GM23248 (cell line): ENCODE data around the gene TTC17. TPM values are rescaled to one million over a fixed set of nuclear protein-coding genes. Genes with fewer than 3 reads are reported as not detected.
A peak's percentile ranks its signal among the peaks of the same experiment; 100 is the strongest.
"Not testable (repeated sequence)": the region's sequence is repeated elsewhere in the genome, so short reads cannot be mapped to it uniquely, and the experiment has no call there.

Source experiments
- DNase-seq: peaks from one replicate; pipeline ENCODE4 v3.0.0-alpha.2; 2015
- H2AFZ ChIP-seq: fragments of 200-600 bp; sonication (generic); 2 replicates; pipeline ENCODE4 v1.6.1; 2016; ENCODE audit warnings: antibody characterized with exemption
- H3F3A ChIP-seq: fragments of 200-600 bp; sonication (generic); 2 replicates; pipeline ENCODE4 v1.6.1; 2016; ENCODE audit warnings: mild to moderate bottlenecking, antibody characterized with exemption, mixed run types; ENCODE audit not compliant: insufficient read depth
- H3K27ac ChIP-seq: fragments of 200-600 bp; sonication (generic); 2 replicates; pipeline ENCODE4 v1.5.1; 2016; ENCODE audit warnings: mild to moderate bottlenecking
- H3K27me3 ChIP-seq: fragments of 200-600 bp; sonication (generic); replicated peaks from 2 replicates; pipeline ENCODE4 v1.6.1; 2016; ENCODE audit warnings: mild to moderate bottlenecking; ENCODE audit not compliant: insufficient read depth
- H3K36me3 ChIP-seq: fragments of 200-600 bp; sonication (generic); 2 replicates; pipeline ENCODE4 v1.6.1; 2016; ENCODE audit warnings: low read depth, mild to moderate bottlenecking
- H3K4me1 ChIP-seq: fragments of 200-600 bp; sonication (generic); 2 replicates; pipeline ENCODE4 v1.6.1; 2016; ENCODE audit warnings: mild to moderate bottlenecking; ENCODE audit not compliant: insufficient read depth
- H3K4me2 ChIP-seq: fragments of 200-600 bp; sonication (generic); one replicate; pipeline ENCODE4 v1.6.1; 2016; ENCODE audit warnings: mild to moderate bottlenecking; ENCODE audit not compliant: unreplicated experiment
- H3K4me3 ChIP-seq: fragments of 200-600 bp; sonication (generic); 2 replicates; pipeline ENCODE4 v1.5.1; 2016; ENCODE audit warnings: mild to moderate bottlenecking
- H3K79me2 ChIP-seq: fragments of 200-600 bp; sonication (generic); 2 replicates; pipeline ENCODE4 v1.6.1; 2016; ENCODE audit warnings: mild to moderate bottlenecking; ENCODE audit not compliant: insufficient read depth
- H3K9ac ChIP-seq: fragments of 200-600 bp; sonication (generic); 2 replicates; pipeline ENCODE4 v1.6.1; 2016; ENCODE audit warnings: mild to moderate bottlenecking
- H3K9me2 ChIP-seq: fragments of 200-600 bp; sonication (generic); 2 replicates; pipeline ENCODE4 v1.6.1; 2016; ENCODE audit warnings: mixed run types, mild to moderate bottlenecking, moderate library complexity; ENCODE audit not compliant: insufficient read depth
- H3K9me3 ChIP-seq: fragments of 200-600 bp; sonication (generic); one replicate; pipeline ENCODE4 v1.6.1; 2017; ENCODE audit warnings: low read depth
- H4K20me1 ChIP-seq: fragments of 200-600 bp; sonication (generic); 2 replicates; pipeline ENCODE4 v1.6.0; 2016; ENCODE audit not compliant: insufficient read depth
- EZH2 ChIP-seq: fragments of 200-600 bp; sonication (generic); IDR thresholded peaks from 2 replicates; pipeline ENCODE4 v1.6.1; 2018; ENCODE audit warnings: antibody characterized with exemption, mild to moderate bottlenecking; ENCODE audit not compliant: insufficient read depth, poor library complexity, severe bottlenecking
- EZH2phosphoT487 ChIP-seq: fragments of 200-600 bp; sonication (generic); IDR thresholded peaks from 2 replicates; pipeline ENCODE4 v1.6.1; 2018; ENCODE audit warnings: antibody characterized with exemption, moderate library complexity, mild to moderate bottlenecking, low read depth; ENCODE audit not compliant: insufficient read depth
- WGBS, 2 experiments: methylation state at CpG; one replicate each; pipeline ENCODE4 v1.1.6; 2015 to 2017; ENCODE audit warnings: low lambda C conversion rate in 2 of 2, low coverage in 1 of 2; ENCODE audit errors: missing lambda C conversion rate in 2 of 2; 5-methylcytosine and 5-hydroxymethylcytosine counted together
- in situ Hi-C: fragments of 300-500 bp; cut with MboI; formaldehyde crosslinking; loops from 2 replicates; pipeline ENCODE4 v1.15.0; 2020
- polyA plus RNA-seq: library from polyadenylated mRNA; unstranded; fragments of >200 nt; fragmentation: Nextera tagmentation; extraction: Ambion mirVana; gene quantifications from 2 replicates; pipeline ENCODE4 v1.2.1, GENCODE V29; 2016
- total RNA-seq: library from RNA; depleted of rRNA; stranded (reverse); fragments of >200 nt; shearing (Covaris generic); gene quantifications from 2 replicates; pipeline ENCODE4 v1.2.3, GENCODE V29; 2014

The TTC17 gene
- total and polyA plus RNA-seq, 2 experiments from 2014 or later = 39.2 to 61.7 TPM

GRCh38 chr11:43459246-43459645 is 100.5 kb downstream of the TTC17 start:
- Histone ChIP-seq H3K36me3 (peaks cover 25% of the 10 kb centered on the region), H4K20me1 (no peaks in the 10 kb centered on the region), H3F3A (no peaks in the 10 kb centered on the region), H3K4me1 (no peaks in the 10 kb centered on the region), H3K4me3 (no peak overlapping the region), H3K4me2 (no peak overlapping the region), H3K27ac (no peak overlapping the region), H3K79me2 (no peaks in the 10 kb centered on the region), H3K9ac (no peak overlapping the region), H2AFZ (no peak overlapping the region), H3K9me3 (no peaks in the 10 kb centered on the region), H3K27me3 (no peaks in the 10 kb centered on the region), H3K9me2 (no peaks in the 10 kb centered on the region)
- in situ Hi-C loops = no loop called here
- TF ChIP-seq EZH2 (no peak), EZH2phosphoT487 (no peak)
- DNase-seq = no peak
- WGBS, 2 experiments = 95% methylated on average over 1 of the region's 1 CpG

GRCh38 chr11:43462359-43462758 is 103.6 kb downstream of the TTC17 start:
- H3K27me3 ChIP-seq = no peaks in the 10 kb centered on the region
- no peak for DNase-seq
- H4K20me1 ChIP-seq = no peaks in the 10 kb centered on the region
- in situ Hi-C loops = no loop called here
- no peaks in the 10 kb centered on the region for H3F3A ChIP-seq
- TF ChIP-seq EZH2 (no peak), EZH2phosphoT487 (no peak)
- no peak overlapping the region for H3K9ac ChIP-seq
- no peaks in the 10 kb centered on the region for H3K4me1 ChIP-seq
- H3K9me3 ChIP-seq = peaks cover under 1% of the 10 kb centered on the region
- 100% methylated on average over 1 of the region's 1 CpG for WGBS, 2 experiments
- no peak overlapping the region for H2AFZ ChIP-seq
- no peaks in the 10 kb centered on the region for H3K9me2 ChIP-seq
- H3K79me2 ChIP-seq = no peaks in the 10 kb centered on the region
- H3K27ac ChIP-seq = no peak overlapping the region
- peaks cover 49% of the 10 kb centered on the region for H3K36me3 ChIP-seq
- no peak overlapping the region for H3K4me2 ChIP-seq
- no peak overlapping the region for H3K4me3 ChIP-seq

GRCh38 chr11:43467958-43468357 is 109.2 kb downstream of the TTC17 start:
- Histone ChIP-seq H3K9ac (no peak overlapping the region), H2AFZ (no peak overlapping the region), H3K36me3 (peaks cover 44% of the 10 kb centered on the region), H4K20me1 (no peaks in the 10 kb centered on the region), H3K9me3 (peaks cover 7% of the 10 kb centered on the region), H3F3A (no peaks in the 10 kb centered on the region), H3K4me2 (no peak overlapping the region), H3K79me2 (no peaks in the 10 kb centered on the region), H3K9me2 (no peaks in the 10 kb centered on the region), H3K4me3 (no peak overlapping the region), H3K27ac (no peak overlapping the region), H3K4me1 (no peaks in the 10 kb centered on the region), H3K27me3 (no peaks in the 10 kb centered on the region)
- in situ Hi-C loops = no loop called here
- DNase-seq = peak; percentile 13
- TF ChIP-seq EZH2 (no peak), EZH2phosphoT487 (no peak)

GRCh38 chr11:43477491-43477890 is 118.8 kb downstream of the TTC17 start:
- H3K4me2 ChIP-seq, H3K9me2 ChIP-seq, H2AFZ ChIP-seq, H3K9ac ChIP-seq, H3K79me2 ChIP-seq, H3K4me3 ChIP-seq, H3K27ac ChIP-seq, H3F3A ChIP-seq, H3K27me3 ChIP-seq, H3K9me3 ChIP-seq, H3K4me1 ChIP-seq, in situ Hi-C loops, DNase-seq, H3K36me3 ChIP-seq, H4K20me1 ChIP-seq: not testable (repeated sequence)
- WGBS, 2 experiments = 96% methylated on average over 5 of the region's 5 CpGs

- peak; percentile 24 for DNase-seq
- Histone ChIP-seq H3K9me2 (no peaks in the 10 kb centered on the region), H3K9me3 (no peaks in the 10 kb centered on the region), H3K4me3 (no peak overlapping the region), H3F3A (no peaks in the 10 kb centered on the region; the same call in 1 of the 2 replicates), H4K20me1 (no peaks in the 10 kb centered on the region), H3K79me2 (no peaks in the 10 kb centered on the region), H2AFZ (no peak overlapping the region), H3K4me2 (no peak overlapping the region), H3K27me3 (no peaks in the 10 kb centered on the region), H3K27ac (no peak overlapping the region), H3K36me3 (peaks cover 3% of the 10 kb centered on the region; the same call in 1 of the 2 replicates), H3K9ac (no peak overlapping the region), H3K4me1 (no peaks in the 10 kb centered on the region)
- in situ Hi-C loops = no loop called here
- WGBS, 2 experiments = 72 to 73% methylated on average over 6 of the region's 6 CpGs
- TF ChIP-seq EZH2phosphoT487 = no peak
- no peak for TF ChIP-seq EZH2
Observed at GRCh38 chr11:43486141-43486540, 127.4 kb downstream of the TTC17 start.
